GM12878 (cell line): Measurements from ENCODE around the gene B3GNT4. TPM values are rescaled to one million over a fixed set of nuclear protein-coding genes. Genes with fewer than 3 reads are reported as not detected.
A peak's percentile ranks its signal among the peaks of the same experiment; 100 is the strongest.

Experiments used
- ATAC-seq: fragments of 200-7000 bp; cut with Tn5 transposase; 3 replicates; pipeline ENCODE4 v1.9.1; 2020; ENCODE audit warnings: mild to moderate bottlenecking, moderate library complexity
- BruUV-seq: library from RNA; stranded (reverse); fragments of 400-500 nt; replicated peaks from 2 replicates; lab custom pipeline; 2021; lab: Mats Ljungman, UMichigan
- CTCF ChIA-PET: fragments of 300-600 bp; sonication (Branson Sonifier 250); formaldehyde crosslinking; extraction: SDS; loops from one replicate; lab custom pipeline; 2021; ENCODE audit warnings: inconsistent platforms; lab: Yijun Ruan, JAX
- POLR2A ChIA-PET: fragments of 350-600 bp; formaldehyde crosslinking; extraction: SDS; loops from one replicate; lab custom pipeline; 2021; ENCODE audit warnings: inconsistent platforms; lab: Charles Lee
- RAD21 ChIA-PET: fragments of 300-600 bp; sonication (Branson Sonifier 250); formaldehyde crosslinking; loops from one replicate; lab custom pipeline; 2023; ENCODE audit warnings: antibody characterized with exemption; ENCODE audit not compliant: unreplicated experiment; lab: Charles Lee
- SMC1A ChIA-PET: fragments of 300-600 bp; sonication (Branson Sonifier 250); formaldehyde crosslinking; loops from one replicate; lab custom pipeline; 2023; ENCODE audit not compliant: unreplicated experiment, uncharacterized antibody; lab: Charles Lee
- DNase-seq: peaks from one replicate; pipeline ENCODE4 v3.0.0-alpha.2; 2011; ENCODE audit warnings: low read depth, low spot score
- FAIRE-seq: peaks from 3 replicates; lab custom pipeline; 2011; peaks lifted over from hg19 to GRCh38; lab: Jason Lieb, UNC
- H2AFZ ChIP-seq: 2 replicates; pipeline ENCODE4 v1.6.0; 2011; ENCODE audit warnings: low read depth, low read length, control low read depth; ENCODE audit not compliant: control insufficient read depth
- H3K27ac ChIP-seq: 2 replicates; pipeline ENCODE4 v1.5.1; 2011; ENCODE audit warnings: control low read depth; ENCODE audit not compliant: control insufficient read depth, insufficient read depth
- H3K27me3 ChIP-seq, 2 experiments: replicated peaks in 1 of 2; 2 replicates each; pipeline versions ENCODE4 v1.6.0 to v1.6.1; 2011; ENCODE audit warnings: low read length in 1 of 2; ENCODE audit not compliant: control insufficient read depth in 2 of 2, insufficient read depth in 2 of 2
- H3K36me3 ChIP-seq, 2 experiments: 2 replicates each; pipeline ENCODE4 v1.5.1; 2011; ENCODE audit warnings: low read length in 1 of 2; ENCODE audit not compliant: control insufficient read depth in 2 of 2, insufficient read depth in 2 of 2
- H3K4me1 ChIP-seq: 2 replicates; pipeline ENCODE4 v1.6.1; 2011; ENCODE audit warnings: mild to moderate bottlenecking, low read length, moderate library complexity, mixed read lengths; ENCODE audit not compliant: control insufficient read depth, insufficient read depth
- H3K4me2 ChIP-seq: 2 replicates; pipeline ENCODE4 v1.6.0; 2011; ENCODE audit warnings: control low read depth; ENCODE audit not compliant: control insufficient read depth, insufficient read depth
- H3K4me3 ChIP-seq: fragments of 200-600 bp; sonication (generic); 2 replicates; pipeline ENCODE4 v1.5.1; 2016
- H3K79me2 ChIP-seq: 2 replicates; pipeline ENCODE4 v1.6.0; 2011; ENCODE audit warnings: low read length; ENCODE audit not compliant: control insufficient read depth, insufficient read depth
- H3K9ac ChIP-seq: 2 replicates; pipeline ENCODE4 v1.8.0; 2011; ENCODE audit warnings: low read length, control low read depth, mixed read lengths; ENCODE audit not compliant: control insufficient read depth, insufficient read depth
- H3K9me3 ChIP-seq: replicated peaks from 3 replicates; pipeline ENCODE4 v1.5.1; 2011; ENCODE audit warnings: mild to moderate bottlenecking, low read length; ENCODE audit not compliant: control insufficient read depth, insufficient read depth
- H4K20me1 ChIP-seq: 2 replicates; pipeline ENCODE4 v1.6.0; 2011; ENCODE audit not compliant: control insufficient read depth, insufficient read depth
- BMI1 ChIP-seq: fragments of 450-650 bp; IDR thresholded peaks from 2 replicates; pipeline ENCODE4 v1.6.1; 2016; ENCODE audit warnings: mild to moderate bottlenecking, moderate library complexity, borderline replicate concordance
- CHD4 ChIP-seq: fragments of 200-600 bp; sonication (generic); IDR thresholded peaks from 2 replicates; pipeline ENCODE4 v1.6.1; 2016; ENCODE audit warnings: mild to moderate bottlenecking
- CUX1 ChIP-seq: IDR thresholded peaks from 2 replicates; pipeline ENCODE4 v1.6.1; 2012; ENCODE audit warnings: improper control_type of control experiment, low read depth, low read length; ENCODE audit not compliant: insufficient replicate concordance
- EP300 ChIP-seq, 2 experiments: fragments of 150-350 bp in 1 of 2; IDR thresholded peaks; 2 replicates each; pipeline ENCODE4 v1.6.1; 2011 to 2012; ENCODE audit warnings: low read depth in 2 of 2, low read length in 2 of 2, borderline replicate concordance in 1 of 2, improper control_type of control experiment in 1 of 2, inconsistent platforms in 1 of 2; ENCODE audit not compliant: control insufficient read depth in 1 of 2
- PML ChIP-seq: IDR thresholded peaks from 2 replicates; pipeline ENCODE4 v1.6.1; 2012; ENCODE audit warnings: low read length, inconsistent platforms
- POLR2AphosphoS5 ChIP-seq: IDR thresholded peaks from 2 replicates; pipeline ENCODE4 v1.6.1; 2011; ENCODE audit warnings: mild to moderate bottlenecking, low read length, inconsistent platforms
- RB1 ChIP-seq: fragments of 450-650 bp; formaldehyde crosslinking; IDR thresholded peaks from 2 replicates; pipeline ENCODE4 v1.6.1; 2017; ENCODE audit warnings: mild to moderate bottlenecking, borderline replicate concordance
- RBBP5 ChIP-seq: fragments of 200-600 bp; sonication (generic); conservative IDR thresholded peaks from 2 replicates; pipeline ENCODE4 v1.6.1; 2016
- RUNX3 ChIP-seq: IDR thresholded peaks from 2 replicates; pipeline ENCODE4 v1.6.1; 2012; ENCODE audit warnings: low read length, inconsistent platforms
- SPI1 ChIP-seq: IDR thresholded peaks from 2 replicates; pipeline ENCODE4 v1.6.1; 2011; ENCODE audit warnings: low read depth, mild to moderate bottlenecking, low read length, moderate library complexity, borderline replicate concordance; ENCODE audit not compliant: insufficient read depth
- SREBF1 ChIP-seq: IDR thresholded peaks from 2 replicates; pipeline ENCODE4 v1.6.1; 2012; ENCODE audit warnings: mild to moderate bottlenecking, low read length
- ZNF24 ChIP-seq: fragments of 450-650 bp; IDR thresholded peaks from 2 replicates; pipeline ENCODE4 v1.6.1; 2017; ENCODE audit warnings: antibody characterized with exemption, mild to moderate bottlenecking
- WGBS: methylation state at CpG from one replicate; pipeline ENCODE4 v1.1.6; 2016; ENCODE audit warnings: low lambda C conversion rate; ENCODE audit not compliant: insufficient replicate concordance, insufficient coverage; ENCODE audit errors: missing lambda C conversion rate; 5-methylcytosine and 5-hydroxymethylcytosine counted together
- in situ Hi-C: fragments of 300-500 bp; cut with MboI; formaldehyde crosslinking; loops from 9 replicates; pipeline ENCODE4 v1.14.3; 2018; ENCODE audit warnings: mixed read lengths
- intact Hi-C: fragments of 100-400 bp; cut with micrococcal nuclease; formaldehyde crosslinking; loops from one replicate; pipeline ENCODE4 v1.14.2; 2022; ENCODE audit not compliant: unreplicated experiment
- polyA plus RNA-seq, 11 experiments: library from polyadenylated mRNA; depleted of rRNA in 4 of 11; unstranded in 6 of 11; stranded (reverse) in 5 of 11; fragments of >200 nt; fragmentation: Nextera tagmentation in 4 of 11; fragmentation: Illumina TruSeq in 1 of 11; extraction: Ambion mirVana in 4 of 11; extraction: Trizol in 1 of 11; gene quantifications; 1 replicate in 1 of 11; 2 replicates in 10 of 11; pipeline versions ENCODE4 v1.2.1 to v1.2.3, GENCODE V29; 2011 to 2016; ENCODE audit warnings: inconsistent platforms in 2 of 11, missing spikeins in 2 of 11, low read depth in 1 of 11
- total RNA-seq, 4 experiments: library from RNA; depleted of rRNA in 3 of 4; stranded (reverse); fragments of >200 nt in 3 of 4; fragmentation: Illumina TruSeq in 1 of 4; extraction: Trizol in 1 of 4; gene quantifications; 2 replicates each; pipeline versions ENCODE4 v1.2.1 to v1.2.3, GENCODE V29; 2013 to 2021

Gene B3GNT4
- total and polyA plus RNA-seq, 10 of the 15 experiments (the other 5 are each of a cell fraction or from before 2014, with no cell fraction given), result 0.04 to 0.95 (median 0.88) TPM; not detected in 7

- no peak overlapping the region for H2AFZ ChIP-seq
- BruUV-seq, result no TSS peak
- in situ Hi-C loops, result no loop called here
- DNase-seq (no peak), ATAC-seq (no peak), FAIRE-seq (no peak)
- SMC1A ChIA-PET, result no interaction called here
- POLR2A ChIA-PET, result no interaction called here
- H3K4me3 ChIP-seq, result no peak overlapping the region
- 88% methylated on average over 8 of the region's 8 CpGs for WGBS
- H3K9me3 ChIP-seq, result no peaks in the 10 kb centered on the region; the same call in 2 of the 3 replicates
- H4K20me1 ChIP-seq, result no peaks in the 10 kb centered on the region; the same call in 1 of the 2 replicates
- TF ChIP-seq CHD4 (no peak), PML (no peak), ZNF24 (no peak)
- no peak overlapping the region for H3K9ac ChIP-seq
- H3K27me3 ChIP-seq, result peaks cover 0 to 4% of the 10 kb centered on the region in 2 experiments; a peak in 3 of 4 replicates
- H3K79me2 ChIP-seq, result no peaks in the 10 kb centered on the region
- no peak overlapping the region for H3K4me2 ChIP-seq
- CTCF ChIA-PET, result no interaction called here
- H3K27ac ChIP-seq, result no peak overlapping the region
- intact Hi-C loops, result no loop called here
- peaks cover 10 to 11% of the 10 kb centered on the region in 2 experiments; a peak in 3 of 4 replicates for H3K36me3 ChIP-seq
- RAD21 ChIA-PET, result no interaction called here
- H3K4me1 ChIP-seq, result no peaks in the 10 kb centered on the region
Observed at GRCh38 chr12:122207391-122207790, 3.9 kb downstream of the B3GNT4 start.

- Histone ChIP-seq H3K4me1 (no peaks in the 10 kb centered on the region), H3K27ac (no peak overlapping the region), H3K36me3 (peaks cover 10 to 11% of the 10 kb centered on the region in 2 experiments; a peak in 3 of 4 replicates), H3K79me2 (no peaks in the 10 kb centered on the region), H3K4me3 (no peak overlapping the region), H3K9ac (no peak overlapping the region), H4K20me1 (no peaks in the 10 kb centered on the region; the same call in 1 of the 2 replicates), H3K4me2 (no peak overlapping the region), H2AFZ (no peak overlapping the region), H3K9me3 (no peaks in the 10 kb centered on the region; the same call in 2 of the 3 replicates), H3K27me3 (no peaks in the 10 kb centered on the region; a peak in 2 of 4 replicates)
- in situ Hi-C loops (no loop called here), intact Hi-C loops (no loop called here)
- RAD21 ChIA-PET, result no interaction called here
- ATAC-seq (no peak), FAIRE-seq (no peak), DNase-seq (no peak)
- SMC1A ChIA-PET, result no interaction called here
- WGBS, result 96% methylated on average over 18 of the region's 18 CpGs
- CTCF ChIA-PET, result interaction anchor here (0.9 kb wide), 1 partner anchor 18 kb away, joined by 3 read pairs; no protein-coding TSS in a partner anchor
- TSS peak; percentile 45 for BruUV-seq
- POLR2A ChIA-PET, result no interaction called here
- TF ChIP-seq BMI1 (no peak), CUX1 (no peak), POLR2AphosphoS5 (no peak), RB1 (no peak), RUNX3 (no peak), EP300 (IDR thresholded peaks at IDR 0.05; ENCODE audit: borderline replicate concordance in 1 of 2, control insufficient read depth in 1 of 2, low read depth in 2 of 2, low read length in 2 of 2) (no peak), RBBP5 (no peak), SREBF1 (no peak), SPI1 (no peak), PML (no peak)
Observed at GRCh38 chr12:122208073-122208820, 4.7 kb downstream of the B3GNT4 start.
